Liver (tissue), 9 donors: ENCODE data around the gene GJB5. TPM values are rescaled to one million over a fixed set of nuclear protein-coding genes. Genes with fewer than 3 reads are reported as not detected.

Experiments
- DNase-seq: peaks from one replicate; pipeline ENCODE4 v3.0.0-alpha.2; 2017; ENCODE audit warnings: low spot score
- H3K27ac ChIP-seq, 2 donors: one replicate each; pipeline ENCODE4 v1.7.0; 2013; ENCODE audit warnings: inconsistent platforms in 2 of 2, low read length in 2 of 2, control low read depth in 1 of 2, low read depth in 1 of 2, mild to moderate bottlenecking in 1 of 2
- H3K27me3 ChIP-seq, 4 donors: one replicate each; pipeline versions ENCODE4 v1.6.1 to v1.7.0; 2013; ENCODE audit warnings: low read length in 3 of 4, inconsistent platforms in 1 of 4, mild to moderate bottlenecking in 1 of 4, moderate library complexity in 1 of 4; ENCODE audit not compliant: control insufficient read depth in 4 of 4, insufficient read depth in 4 of 4
- H3K36me3 ChIP-seq, 4 donors: one replicate each; pipeline versions ENCODE4 v1.6.1 to v1.7.0; 2013; ENCODE audit warnings: low read length in 3 of 4, mild to moderate bottlenecking in 3 of 4, low read depth in 1 of 4, moderate library complexity in 1 of 4; ENCODE audit not compliant: control insufficient read depth in 4 of 4, insufficient read depth in 3 of 4
- H3K4me1 ChIP-seq, 4 donors: one replicate each; pipeline versions ENCODE4 v1.6.1 to v1.7.0; 2013; ENCODE audit warnings: low read length in 3 of 4, mild to moderate bottlenecking in 3 of 4, moderate library complexity in 1 of 4; ENCODE audit not compliant: control insufficient read depth in 4 of 4, insufficient read depth in 4 of 4
- H3K4me3 ChIP-seq, 3 donors: one replicate each; pipeline versions ENCODE4 v1.6.1 to v1.7.0; 2013; ENCODE audit warnings: low read length in 3 of 3, control low read depth in 1 of 3, low read depth in 1 of 3, mild to moderate bottlenecking in 1 of 3
- H3K9ac ChIP-seq, 2 donors: one replicate each; pipeline ENCODE4 v1.7.0; 2013; ENCODE audit warnings: low read length in 2 of 2, mild to moderate bottlenecking in 2 of 2, moderate library complexity in 2 of 2, control low read depth in 1 of 2, low read depth in 1 of 2
- H3K9me3 ChIP-seq, 4 donors: one replicate each; pipeline versions ENCODE4 v1.6.1 to v1.7.0; 2013; ENCODE audit warnings: low read length in 3 of 4; ENCODE audit not compliant: control insufficient read depth in 4 of 4
- ATF3 ChIP-seq: IDR thresholded peaks from 2 replicates; pipeline ENCODE4 v1.6.1; 2016; ENCODE audit warnings: antibody characterized with exemption
- CTCF ChIP-seq: fragments of 150-350 bp; IDR thresholded peaks from 2 replicates; pipeline ENCODE4 v1.5.1; 2017; ENCODE audit warnings: improper control_type of control experiment, low read depth, low read length; ENCODE audit not compliant: missing input control
- EGR1 ChIP-seq, 2 donors: IDR thresholded peaks; 2 replicates each; pipeline ENCODE4 v1.6.1; 2016 to 2018; ENCODE audit warnings: antibody characterized with exemption in 2 of 2, low read depth in 2 of 2
- FOXA1 ChIP-seq: IDR thresholded peaks from 2 replicates; pipeline ENCODE4 v1.6.1; 2016; ENCODE audit warnings: antibody characterized with exemption
- FOXA2 ChIP-seq: IDR thresholded peaks from 2 replicates; pipeline ENCODE4 v1.6.1; 2016; ENCODE audit warnings: antibody characterized with exemption
- GABPA ChIP-seq, 2 donors: IDR thresholded peaks in 1 of 2; conservative IDR thresholded peaks in 1 of 2; 2 replicates each; pipeline ENCODE4 v1.6.1; 2016; ENCODE audit warnings: antibody characterized with exemption in 2 of 2, mild to moderate bottlenecking in 1 of 2, moderate library complexity in 1 of 2
- HNF4A ChIP-seq, 2 donors: conservative IDR thresholded peaks; 2 replicates each; pipeline ENCODE4 v1.6.1; 2016; ENCODE audit warnings: antibody characterized with exemption in 2 of 2, mild to moderate bottlenecking in 2 of 2
- HNF4G ChIP-seq: IDR thresholded peaks from 2 replicates; pipeline ENCODE4 v1.6.1; 2016; ENCODE audit warnings: antibody characterized with exemption
- JUND ChIP-seq, 2 donors: IDR thresholded peaks; 2 replicates each; pipeline ENCODE4 v1.6.1; 2016; ENCODE audit warnings: antibody characterized with exemption in 2 of 2
- NR2F2 ChIP-seq: IDR thresholded peaks from 2 replicates; pipeline ENCODE4 v1.6.1; 2016; ENCODE audit warnings: antibody characterized with exemption
- RAD21 ChIP-seq, 2 donors: IDR thresholded peaks; 2 replicates each; pipeline ENCODE4 v1.6.1; 2016; ENCODE audit warnings: antibody characterized with exemption in 2 of 2, mild to moderate bottlenecking in 2 of 2
- RXRA ChIP-seq, 2 donors: IDR thresholded peaks; 2 replicates each; pipeline ENCODE4 v1.6.1; 2017 to 2018; ENCODE audit warnings: antibody characterized with exemption in 2 of 2, mild to moderate bottlenecking in 1 of 2
- SP1 ChIP-seq: IDR thresholded peaks from 2 replicates; pipeline ENCODE4 v1.6.1; 2018; ENCODE audit warnings: antibody characterized with exemption, mild to moderate bottlenecking
- TAF1 ChIP-seq: conservative IDR thresholded peaks from 2 replicates; pipeline ENCODE4 v1.6.1; 2016; ENCODE audit warnings: antibody characterized with exemption, mild to moderate bottlenecking
- YY1 ChIP-seq: IDR thresholded peaks from 2 replicates; pipeline ENCODE4 v1.6.1; 2016; ENCODE audit warnings: antibody characterized with exemption, mild to moderate bottlenecking
- ZBTB33 ChIP-seq: IDR thresholded peaks from 2 replicates; pipeline ENCODE4 v1.6.1; 2016; ENCODE audit warnings: antibody characterized with exemption
- WGBS: extraction: QIAGEN DNeasy Blood & Tissue Kit; methylation state at CpG from one replicate; pipeline ENCODE4 v1.1.7; 2013; 5-methylcytosine and 5-hydroxymethylcytosine counted together
- polyA plus RNA-seq, 2 donors: library from polyadenylated mRNA; stranded (reverse) in 1 of 2; unstranded in 1 of 2; fragments of 200-250 nt in 1 of 2; fragments of >200 nt in 1 of 2; fragmentation: Nextera tagmentation in 1 of 2; extraction: Ambion mirVana in 1 of 2; gene quantifications; one replicate each; pipeline versions ENCODE4 v1.2.1 to v1.2.3, GENCODE V29; 2013 to 2015
- total RNA-seq, 2 donors: library from RNA; depleted of rRNA; stranded (reverse); fragments of >200 nt; gene quantifications; one replicate each; pipeline ENCODE4 v1.2.3, GENCODE V29; 2014
- TF ChIP-seq, protein P1 (sequence below): IDR thresholded peaks from 2 replicates; pipeline ENCODE4 v1.6.1; 2016; ENCODE audit warnings: antibody characterized with exemption, mild to moderate bottlenecking
- TF ChIP-seq, protein P2 (sequence below): IDR thresholded peaks from 2 replicates; pipeline ENCODE4 v1.6.1; 2016; ENCODE audit warnings: antibody characterized with exemption
- donor health status: healthy.
- donor health status: healthy.
- donor health status: healthy.
- donor health status: healthy.
- donor health status: healthy.

The GJB5 gene
- total and polyA plus RNA-seq, 4 donors = not detected

GRCh38 chr1:34747638-34747941 lies 7.3 kb upstream of the GJB5 start:
- WGBS = 64% methylated on average over 6 of the region's 6 CpGs
- H3K27ac ChIP-seq = no peak overlapping the region
- TF ChIP-seq YY1 (no peak), GABPA (IDR thresholded peaks at IDR 0.05 in 1 of 2, conservative IDR thresholded peaks at IDR 0.05 in 1 of 2) (no peak), JUND (IDR thresholded peaks at IDR 0.05) (no peak), FOXA2 (no peak), NR2F2 (no peak), HNF4G (no peak), ATF3 (no peak)
- TF ChIP-seq, protein P1, sequence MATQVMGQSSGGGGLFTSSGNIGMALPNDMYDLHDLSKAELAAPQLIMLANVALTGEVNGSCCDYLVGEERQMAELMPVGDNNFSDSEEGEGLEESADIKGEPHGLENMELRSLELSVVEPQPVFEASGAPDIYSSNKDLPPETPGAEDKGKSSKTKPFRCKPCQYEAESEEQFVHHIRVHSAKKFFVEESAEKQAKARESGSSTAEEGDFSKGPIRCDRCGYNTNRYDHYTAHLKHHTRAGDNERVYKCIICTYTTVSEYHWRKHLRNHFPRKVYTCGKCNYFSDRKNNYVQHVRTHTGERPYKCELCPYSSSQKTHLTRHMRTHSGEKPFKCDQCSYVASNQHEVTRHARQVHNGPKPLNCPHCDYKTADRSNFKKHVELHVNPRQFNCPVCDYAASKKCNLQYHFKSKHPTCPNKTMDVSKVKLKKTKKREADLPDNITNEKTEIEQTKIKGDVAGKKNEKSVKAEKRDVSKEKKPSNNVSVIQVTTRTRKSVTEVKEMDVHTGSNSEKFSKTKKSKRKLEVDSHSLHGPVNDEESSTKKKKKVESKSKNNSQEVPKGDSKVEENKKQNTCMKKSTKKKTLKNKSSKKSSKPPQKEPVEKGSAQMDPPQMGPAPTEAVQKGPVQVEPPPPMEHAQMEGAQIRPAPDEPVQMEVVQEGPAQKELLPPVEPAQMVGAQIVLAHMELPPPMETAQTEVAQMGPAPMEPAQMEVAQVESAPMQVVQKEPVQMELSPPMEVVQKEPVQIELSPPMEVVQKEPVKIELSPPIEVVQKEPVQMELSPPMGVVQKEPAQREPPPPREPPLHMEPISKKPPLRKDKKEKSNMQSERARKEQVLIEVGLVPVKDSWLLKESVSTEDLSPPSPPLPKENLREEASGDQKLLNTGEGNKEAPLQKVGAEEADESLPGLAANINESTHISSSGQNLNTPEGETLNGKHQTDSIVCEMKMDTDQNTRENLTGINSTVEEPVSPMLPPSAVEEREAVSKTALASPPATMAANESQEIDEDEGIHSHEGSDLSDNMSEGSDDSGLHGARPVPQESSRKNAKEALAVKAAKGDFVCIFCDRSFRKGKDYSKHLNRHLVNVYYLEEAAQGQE = no peak
- H3K4me3 ChIP-seq = no peak overlapping the region
- peaks cover 0 to 5% (median 0%) of the 10 kb centered on the region in 4 donors for H3K4me1 ChIP-seq
- DNase-seq = no peak
- no peaks in the 10 kb centered on the region for H3K9me3 ChIP-seq
- H3K9ac ChIP-seq = no peak overlapping the region
- H3K36me3 ChIP-seq = no peaks in the 10 kb centered on the region
- H3K27me3 ChIP-seq = no peaks in the 10 kb centered on the region

- 54% methylated on average over 8 of the region's 8 CpGs for WGBS
- no peak overlapping the region for H3K9ac ChIP-seq
- H3K4me1 ChIP-seq = no peaks in the 10 kb centered on the region
- H3K4me3 ChIP-seq = no peak overlapping the region
- no peaks in the 10 kb centered on the region for H3K9me3 ChIP-seq
- TF ChIP-seq CTCF = no peak
- TF ChIP-seq HNF4A (conservative IDR thresholded peaks at IDR 0.05) = no peak
- TF ChIP-seq HNF4G = no peak
- no peak for TF ChIP-seq ZBTB33
- TF ChIP-seq FOXA2 = no peak
- no peak for TF ChIP-seq SP1
- TF ChIP-seq RAD21 (IDR thresholded peaks at IDR 0.05) = no peak
- no peak for TF ChIP-seq JUND (IDR thresholded peaks at IDR 0.05)
- TF ChIP-seq FOXA1 = no peak
- no peak for TF ChIP-seq NR2F2
- TF ChIP-seq, protein P1 = no peak
- no peak for TF ChIP-seq EGR1 (IDR thresholded peaks at IDR 0.05; ENCODE audit: low read depth in 2 of 2)
- TF ChIP-seq ATF3 = no peak
- TF ChIP-seq, protein P2, sequence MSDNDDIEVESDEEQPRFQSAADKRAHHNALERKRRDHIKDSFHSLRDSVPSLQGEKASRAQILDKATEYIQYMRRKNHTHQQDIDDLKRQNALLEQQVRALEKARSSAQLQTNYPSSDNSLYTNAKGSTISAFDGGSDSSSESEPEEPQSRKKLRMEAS = no peak
- TF ChIP-seq TAF1 = no peak
- no peak for TF ChIP-seq GABPA (IDR thresholded peaks at IDR 0.05 in 1 of 2, conservative IDR thresholded peaks at IDR 0.05 in 1 of 2)
- TF ChIP-seq RXRA (IDR thresholded peaks at IDR 0.05) = no peak
- no peak for TF ChIP-seq YY1
- H3K27me3 ChIP-seq = no peaks in the 10 kb centered on the region
- no peak for DNase-seq
- no peaks in the 10 kb centered on the region for H3K36me3 ChIP-seq
- no peak overlapping the region for H3K27ac ChIP-seq
Measured at GRCh38 chr1:34749992-34750391, 4.9 kb upstream of the GJB5 start.
